ENCODE results near the gene MC1R. TPM values are rescaled to one million over a fixed set of nuclear protein-coding genes. Genes with fewer than 3 reads are reported as not detected.

Gene MC1R
- total and polyA plus RNA-seq, 2 of the 8 experiments (the other 6 are each of a cell fraction or from before 2014, with no cell fraction given), result 2.2 to 2.9 TPM

DNA sequence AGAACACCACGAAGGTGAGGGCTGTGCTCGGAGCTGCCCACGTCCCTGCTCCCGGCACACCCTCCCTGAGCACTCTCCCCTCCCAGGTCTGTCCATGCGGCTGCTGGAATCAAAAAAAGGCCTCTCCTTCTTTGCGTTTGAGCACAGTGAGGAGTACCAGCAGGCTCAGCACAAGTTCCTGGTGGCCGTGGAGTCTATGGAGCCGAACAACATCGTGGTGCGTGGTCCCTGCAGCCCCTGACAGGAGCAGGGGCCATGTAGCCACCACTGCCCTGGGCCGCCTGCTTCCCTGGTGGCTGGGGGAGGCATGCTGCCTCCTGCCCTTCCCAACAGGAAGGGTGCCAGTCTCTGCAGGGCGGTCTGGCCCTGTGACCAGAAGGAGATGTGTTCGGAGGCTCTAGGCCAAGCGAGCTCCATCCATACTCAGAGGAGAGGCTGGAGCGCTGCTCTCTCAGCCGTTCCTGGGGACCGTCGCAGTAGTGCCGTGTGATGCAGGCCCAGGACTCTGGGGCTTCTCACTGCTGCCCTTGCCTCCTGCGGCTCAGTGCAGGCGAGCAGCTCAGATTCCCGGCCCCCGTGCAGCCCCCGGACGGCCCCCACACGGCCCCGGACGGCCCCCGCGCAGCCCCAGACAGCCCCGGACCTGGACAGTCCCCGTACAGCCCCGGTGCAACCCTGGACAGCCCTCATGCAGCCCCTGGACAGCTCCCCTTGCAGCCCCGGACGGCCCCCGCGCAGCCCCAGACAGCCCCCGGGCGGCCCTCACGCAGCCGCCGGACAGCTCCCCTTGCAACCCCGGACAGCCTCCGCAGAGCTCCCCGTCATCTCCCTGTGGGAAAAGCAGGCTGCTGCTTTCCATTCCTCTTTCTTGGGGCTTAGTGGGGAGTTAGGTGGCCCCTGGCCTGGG, 24.8 kb upstream of the MC1R start (continued):
- TF ChIP-seq EZH2 (IDR thresholded peaks at IDR 0.05; ENCODE audit: low read depth, low read length, severe bottlenecking) (no peak), TAF1 (IDR thresholded peaks at IDR 0.05; ENCODE audit: low read depth, low read length) (no peak), CBX5 (IDR thresholded peaks at IDR 0.05; ENCODE audit: low read depth, low read length) (no peak)
- TF ChIP-seq, protein P1, sequence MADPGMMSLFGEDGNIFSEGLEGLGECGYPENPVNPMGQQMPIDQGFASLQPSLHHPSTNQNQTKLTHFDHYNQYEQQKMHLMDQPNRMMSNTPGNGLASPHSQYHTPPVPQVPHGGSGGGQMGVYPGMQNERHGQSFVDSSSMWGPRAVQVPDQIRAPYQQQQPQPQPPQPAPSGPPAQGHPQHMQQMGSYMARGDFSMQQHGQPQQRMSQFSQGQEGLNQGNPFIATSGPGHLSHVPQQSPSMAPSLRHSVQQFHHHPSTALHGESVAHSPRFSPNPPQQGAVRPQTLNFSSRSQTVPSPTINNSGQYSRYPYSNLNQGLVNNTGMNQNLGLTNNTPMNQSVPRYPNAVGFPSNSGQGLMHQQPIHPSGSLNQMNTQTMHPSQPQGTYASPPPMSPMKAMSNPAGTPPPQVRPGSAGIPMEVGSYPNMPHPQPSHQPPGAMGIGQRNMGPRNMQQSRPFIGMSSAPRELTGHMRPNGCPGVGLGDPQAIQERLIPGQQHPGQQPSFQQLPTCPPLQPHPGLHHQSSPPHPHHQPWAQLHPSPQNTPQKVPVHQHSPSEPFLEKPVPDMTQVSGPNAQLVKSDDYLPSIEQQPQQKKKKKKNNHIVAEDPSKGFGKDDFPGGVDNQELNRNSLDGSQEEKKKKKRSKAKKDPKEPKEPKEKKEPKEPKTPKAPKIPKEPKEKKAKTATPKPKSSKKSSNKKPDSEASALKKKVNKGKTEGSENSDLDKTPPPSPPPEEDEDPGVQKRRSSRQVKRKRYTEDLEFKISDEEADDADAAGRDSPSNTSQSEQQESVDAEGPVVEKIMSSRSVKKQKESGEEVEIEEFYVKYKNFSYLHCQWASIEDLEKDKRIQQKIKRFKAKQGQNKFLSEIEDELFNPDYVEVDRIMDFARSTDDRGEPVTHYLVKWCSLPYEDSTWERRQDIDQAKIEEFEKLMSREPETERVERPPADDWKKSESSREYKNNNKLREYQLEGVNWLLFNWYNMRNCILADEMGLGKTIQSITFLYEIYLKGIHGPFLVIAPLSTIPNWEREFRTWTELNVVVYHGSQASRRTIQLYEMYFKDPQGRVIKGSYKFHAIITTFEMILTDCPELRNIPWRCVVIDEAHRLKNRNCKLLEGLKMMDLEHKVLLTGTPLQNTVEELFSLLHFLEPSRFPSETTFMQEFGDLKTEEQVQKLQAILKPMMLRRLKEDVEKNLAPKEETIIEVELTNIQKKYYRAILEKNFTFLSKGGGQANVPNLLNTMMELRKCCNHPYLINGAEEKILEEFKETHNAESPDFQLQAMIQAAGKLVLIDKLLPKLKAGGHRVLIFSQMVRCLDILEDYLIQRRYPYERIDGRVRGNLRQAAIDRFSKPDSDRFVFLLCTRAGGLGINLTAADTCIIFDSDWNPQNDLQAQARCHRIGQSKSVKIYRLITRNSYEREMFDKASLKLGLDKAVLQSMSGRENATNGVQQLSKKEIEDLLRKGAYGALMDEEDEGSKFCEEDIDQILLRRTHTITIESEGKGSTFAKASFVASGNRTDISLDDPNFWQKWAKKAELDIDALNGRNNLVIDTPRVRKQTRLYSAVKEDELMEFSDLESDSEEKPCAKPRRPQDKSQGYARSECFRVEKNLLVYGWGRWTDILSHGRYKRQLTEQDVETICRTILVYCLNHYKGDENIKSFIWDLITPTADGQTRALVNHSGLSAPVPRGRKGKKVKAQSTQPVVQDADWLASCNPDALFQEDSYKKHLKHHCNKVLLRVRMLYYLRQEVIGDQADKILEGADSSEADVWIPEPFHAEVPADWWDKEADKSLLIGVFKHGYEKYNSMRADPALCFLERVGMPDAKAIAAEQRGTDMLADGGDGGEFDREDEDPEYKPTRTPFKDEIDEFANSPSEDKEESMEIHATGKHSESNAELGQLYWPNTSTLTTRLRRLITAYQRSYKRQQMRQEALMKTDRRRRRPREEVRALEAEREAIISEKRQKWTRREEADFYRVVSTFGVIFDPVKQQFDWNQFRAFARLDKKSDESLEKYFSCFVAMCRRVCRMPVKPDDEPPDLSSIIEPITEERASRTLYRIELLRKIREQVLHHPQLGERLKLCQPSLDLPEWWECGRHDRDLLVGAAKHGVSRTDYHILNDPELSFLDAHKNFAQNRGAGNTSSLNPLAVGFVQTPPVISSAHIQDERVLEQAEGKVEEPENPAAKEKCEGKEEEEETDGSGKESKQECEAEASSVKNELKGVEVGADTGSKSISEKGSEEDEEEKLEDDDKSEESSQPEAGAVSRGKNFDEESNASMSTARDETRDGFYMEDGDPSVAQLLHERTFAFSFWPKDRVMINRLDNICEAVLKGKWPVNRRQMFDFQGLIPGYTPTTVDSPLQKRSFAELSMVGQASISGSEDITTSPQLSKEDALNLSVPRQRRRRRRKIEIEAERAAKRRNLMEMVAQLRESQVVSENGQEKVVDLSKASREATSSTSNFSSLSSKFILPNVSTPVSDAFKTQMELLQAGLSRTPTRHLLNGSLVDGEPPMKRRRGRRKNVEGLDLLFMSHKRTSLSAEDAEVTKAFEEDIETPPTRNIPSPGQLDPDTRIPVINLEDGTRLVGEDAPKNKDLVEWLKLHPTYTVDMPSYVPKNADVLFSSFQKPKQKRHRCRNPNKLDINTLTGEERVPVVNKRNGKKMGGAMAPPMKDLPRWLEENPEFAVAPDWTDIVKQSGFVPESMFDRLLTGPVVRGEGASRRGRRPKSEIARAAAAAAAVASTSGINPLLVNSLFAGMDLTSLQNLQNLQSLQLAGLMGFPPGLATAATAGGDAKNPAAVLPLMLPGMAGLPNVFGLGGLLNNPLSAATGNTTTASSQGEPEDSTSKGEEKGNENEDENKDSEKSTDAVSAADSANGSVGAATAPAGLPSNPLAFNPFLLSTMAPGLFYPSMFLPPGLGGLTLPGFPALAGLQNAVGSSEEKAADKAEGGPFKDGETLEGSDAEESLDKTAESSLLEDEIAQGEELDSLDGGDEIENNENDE (IDR thresholded peaks at IDR 0.05; ENCODE audit: insufficient replicate concordance, low read length), result no peak
